Activated T-cell treated with anti-CD3 and anti-CD28 coated beads, Interleukin-2, amount 50 U/mL, for 1 hour (primary cell): ENCODE data around the gene FHL5.
"Not testable (repeated sequence)": the region's sequence is repeated elsewhere in the genome, so short reads cannot be mapped to it uniquely, and the experiment has no call there.

Source experiments
- DNase-seq: peaks from one replicate; pipeline ENCODE4 v3.0.0-alpha.2; 2020

FHL5 gene

GRCh38 chr6:96562886-96563285 lies at the start of gene FHL5:
FHL5 (plus strand) TSS chr6:96563128; CDS start chr6:96603614, 40,486 bp downstream.
- DNase-seq, result no peak

- no peak for DNase-seq
Measured at GRCh38 chr6:96520171-96521115, 42.5 kb upstream of the FHL5 start.

GRCh38 chr6:96521306-96521643 lies 41.7 kb upstream of the FHL5 start:
- DNase-seq, result no peak

- peak; percentile 95 for DNase-seq
Measured at GRCh38 chr6:96521644-96522464, 41.1 kb upstream of the FHL5 start, which contains the start of gene UFL1. UFL1 (plus strand) TSS chr6:96521806; CDS start chr6:96521874, 68 bp downstream.

- DNase-seq, result no peak
Measured at GRCh38 chr6:96522465-96523009, 40.4 kb upstream of the FHL5 start.

GRCh38 chr6:96528193-96528592 lies 34.7 kb upstream of the FHL5 start:
- DNase-seq, result no peak

GRCh38 chr6:96532399-96532798 lies 30.5 kb upstream of the FHL5 start:
- no peak for DNase-seq

GRCh38 chr6:96537726-96538125 lies 25.2 kb upstream of the FHL5 start:
- no peak for DNase-seq

- no peak for DNase-seq
Measured at GRCh38 chr6:96542702-96543101, 20.2 kb upstream of the FHL5 start.

GRCh38 chr6:96545882-96546281 lies 17.0 kb upstream of the FHL5 start:
- no peak for DNase-seq

- DNase-seq, result no peak
Measured at GRCh38 chr6:96547654-96548053, 15.3 kb upstream of the FHL5 start.

GRCh38 chr6:96554558-96554957 lies 8.4 kb upstream of the FHL5 start:
- no peak for DNase-seq

GRCh38 chr6:96559740-96560139 lies 3.2 kb upstream of the FHL5 start:
- not testable (repeated sequence) for DNase-seq

- no peak for DNase-seq
Measured at GRCh38 chr6:96563853-96564252, 925 bp downstream of the FHL5 start.

- DNase-seq, result no peak
Measured at GRCh38 chr6:96570053-96570452, 7.1 kb downstream of the FHL5 start.

GRCh38 chr6:96571551-96571950 lies 8.6 kb downstream of the FHL5 start:
- no peak for DNase-seq

GRCh38 chr6:96575359-96575758 lies 12.4 kb downstream of the FHL5 start:
- DNase-seq, result no peak

- DNase-seq, result no peak
Measured at GRCh38 chr6:96576221-96576620, 13.3 kb downstream of the FHL5 start.

GRCh38 chr6:96582021-96582420 lies 19.1 kb downstream of the FHL5 start:
- DNase-seq, result no peak

GRCh38 chr6:96582436-96582835 lies 19.5 kb downstream of the FHL5 start:
- DNase-seq, result no peak

- DNase-seq, result no peak
Measured at GRCh38 chr6:96604420-96604819, 41.5 kb downstream of the FHL5 start.

GRCh38 chr6:96608074-96608473 lies 45.1 kb downstream of the FHL5 start:
- DNase-seq, result no peak

- no peak for DNase-seq
Measured at GRCh38 chr6:96610019-96610418, 47.1 kb downstream of the FHL5 start.
